Adrenal gland (tissue), 12 donors: ENCODE data around the gene PKNOX2. TPM values are rescaled to one million over a fixed set of nuclear protein-coding genes. Genes with fewer than 3 reads are reported as not detected.

ENCODE experiments used
- DNase-seq, 7 donors: peaks; one replicate each; pipeline ENCODE4 v3.0.0-alpha.2; 2019 to 2020
- H3K27ac ChIP-seq, 5 donors: fragments of 200-600 bp; sonication (generic) in 4 of 5; 1 replicate in 3 of 5; 2 replicates in 2 of 5; pipeline versions ENCODE4 v1.5.1 to v1.8.0; 2016 to 2020; ENCODE audit warnings: mild to moderate bottlenecking in 1 of 5
- H3K27me3 ChIP-seq: fragments of 200-600 bp; 2 replicates; pipeline ENCODE4 v1.8.0; 2021
- H3K36me3 ChIP-seq, 2 donors: fragments of 200-600 bp; replicated peaks in 1 of 2; 1 replicate in 1 of 2; 2 replicates in 1 of 2; pipeline versions ENCODE4 v1.5.1 to v1.8.0; 2018 to 2022
- H3K4me1 ChIP-seq, 2 donors: fragments of 200-600 bp; replicated peaks in 1 of 2; 1 replicate in 1 of 2; 2 replicates in 1 of 2; pipeline versions ENCODE4 v1.5.1 to v1.8.0; 2018 to 2021
- H3K4me3 ChIP-seq, 4 donors: fragments of 200-600 bp; sonication (generic) in 3 of 4; one replicate each; pipeline ENCODE4 v1.5.1; 2016 to 2018
- H3K9me3 ChIP-seq, 3 donors: fragments of 200-600 bp; sonication (generic) in 1 of 3; replicated peaks in 1 of 3; 1 replicate in 2 of 3; 2 replicates in 1 of 3; pipeline versions ENCODE4 v1.5.1 to v1.8.0; 2016 to 2021
- CTCF ChIP-seq, 6 experiments: fragments of 450-650 bp in 4 of 6; fragments of 200-600 bp in 2 of 6; sonication (generic) in 1 of 6; IDR thresholded peaks; 1 replicate in 5 of 6; 2 replicates in 1 of 6; pipeline versions ENCODE4 v1.5.1 to v1.8.0; 2016 to 2021; ENCODE audit warnings: antibody characterized with exemption in 6 of 6, mild to moderate bottlenecking in 2 of 6, moderate library complexity in 1 of 6
- POLR2A ChIP-seq, 2 donors: fragments of 450-650 bp; IDR thresholded peaks; one replicate each; pipeline ENCODE4 v1.6.1; 2017; ENCODE audit warnings: antibody characterized with exemption in 2 of 2, mild to moderate bottlenecking in 2 of 2, moderate library complexity in 1 of 2
- whole genome bisulfite sequencing, 4 donors: extraction: QIAGEN DNeasy Blood & Tissue Kit in 2 of 4; methylation state at CpG; one replicate each; pipeline versions ENCODE4 v1.1.5 to v1.1.7; 2013 to 2017; 5-methylcytosine and 5-hydroxymethylcytosine counted together
- intact Hi-C, 2 donors: fragments of 100-400 bp; cut with DNase I; formaldehyde crosslinking; loops; one replicate each; pipeline versions ENCODE4 v1.14.1 to v1.15.0; 2022 to 2023
- polyA plus RNA-seq, 3 donors: library from polyadenylated mRNA; stranded (reverse); fragments of 200-250 nt in 2 of 3; fragments of 350-450 nt in 1 of 3; fragmentation: Illumina TruSeq in 1 of 3; extraction: RNeasy Lipid Tissue Mini Kit (QIAGEN cat#74804) in 1 of 3; gene quantifications; one replicate each; pipeline ENCODE4 v1.2.3, GENCODE V29; 2013 to 2014
- total RNA-seq, 9 donors: library from RNA; depleted of rRNA in 4 of 9; stranded (reverse); fragments of >200 nt in 4 of 9; fragments of 120-200 nt in 1 of 9; fragmentation: NEBNext Ultra II Directional in 1 of 9; extraction: Animal tissue kit (Norgen Biotek cat#: 25700) in 1 of 9; gene quantifications; one replicate each; pipeline versions ENCODE4 v1.1.0 to v1.2.4, GENCODE V29; 2013 to 2023
- donor health status: healthy with polysubstance abuse.
- donor health status: Bipolar disorder and iron deficiency.
- donor health status: DM: yes; HTN: yes; CAD: no.
- donor health status: DM: no; HTN: no; CAD: no.
- donor health status: DM: no; HTN: no; CAD: no.
- donor health status: DM: yes; HTN: yes; CAD: no.

The PKNOX2 gene
- total and polyA plus RNA-seq, 12 donors = 1.2 to 34.7 (median 3.1) TPM

- Histone ChIP-seq H3K4me3 (no peak overlapping the region), H3K4me1 (no peaks in the 10 kb centered on the region), H3K9me3 (no peaks in the 10 kb centered on the region), H3K36me3 (no peaks in the 10 kb centered on the region), H3K27ac (no peak overlapping the region), H3K27me3 (no peaks in the 10 kb centered on the region)
- 85 to 91% (median 89%) methylated on average over 9 to 12 of the region's 12 CpGs for whole genome bisulfite sequencing, 4 donors
- no peak for TF ChIP-seq POLR2A (IDR thresholded peaks at IDR 0.05)
- no peak for TF ChIP-seq CTCF (IDR thresholded peaks at IDR 0.05)
- DNase-seq = no peak
- intact Hi-C loops = no loop called here
Observed at GRCh38 chr11:125445731-125446130, 281.2 kb downstream of the PKNOX2 start.

GRCh38 chr11:125446279-125446678 is 281.7 kb downstream of the PKNOX2 start:
- no peak for TF ChIP-seq CTCF (IDR thresholded peaks at IDR 0.05)
- no peak for TF ChIP-seq POLR2A (IDR thresholded peaks at IDR 0.05)
- Histone ChIP-seq H3K4me1 (no peaks in the 10 kb centered on the region), H3K36me3 (no peaks in the 10 kb centered on the region), H3K27me3 (no peaks in the 10 kb centered on the region), H3K27ac (no peak overlapping the region), H3K4me3 (no peak overlapping the region), H3K9me3 (no peaks in the 10 kb centered on the region)
- DNase-seq = no peak
- WGBS, 4 donors = 86 to 94% (median 91%) methylated on average over 7 of the region's 7 CpGs
- intact Hi-C loops = no loop called here

- 75 to 90% (median 85%) methylated on average over 6 of the region's 6 CpGs for WGBS, 4 donors
- Histone ChIP-seq H3K9me3 (no peaks in the 10 kb centered on the region), H3K27ac (no peak overlapping the region), H3K36me3 (no peaks in the 10 kb centered on the region), H3K27me3 (no peaks in the 10 kb centered on the region), H3K4me1 (peaks cover 0 to 4% of the 10 kb centered on the region in 2 donors), H3K4me3 (no peak overlapping the region)
- intact Hi-C loops = no loop called here
- no peak for DNase-seq
- TF ChIP-seq POLR2A (IDR thresholded peaks at IDR 0.05) (no peak), CTCF (IDR thresholded peaks at IDR 0.05) (no peak)
Observed at GRCh38 chr11:125447721-125448120, 283.2 kb downstream of the PKNOX2 start.

GRCh38 chr11:125448136-125448535 is 283.6 kb downstream of the PKNOX2 start:
- Histone ChIP-seq H3K36me3 (no peaks in the 10 kb centered on the region), H3K4me3 (no peak overlapping the region), H3K27me3 (no peaks in the 10 kb centered on the region), H3K9me3 (no peaks in the 10 kb centered on the region), H3K27ac (no peak overlapping the region), H3K4me1 (peaks cover 0 to 4% of the 10 kb centered on the region in 2 donors)
- TF ChIP-seq CTCF (IDR thresholded peaks at IDR 0.05) (no peak), POLR2A (IDR thresholded peaks at IDR 0.05) (no peak)
- DNase-seq = peak in 1 of 7 donors; percentile 15
- intact Hi-C loops = no loop called here
- 76 to 94% (median 78%) methylated on average over 3 of the region's 3 CpGs for WGBS, 4 donors
